GM10248 (cell line): Measurements from ENCODE around the gene TEAD1.

Source experiments
- CTCF ChIA-PET: fragments of 300-600 bp; sonication (Branson Sonifier 250); formaldehyde crosslinking; extraction: SDS; loops from one replicate; lab custom pipeline; 2021; ENCODE audit warnings: antibody characterized with exemption; lab: Yijun Ruan, JAX
- POLR2A ChIA-PET: fragments of 350-650 bp; sonication (Branson Sonifier 250); formaldehyde crosslinking; extraction: SDS; loops from one replicate; lab custom pipeline; 2020; ENCODE audit warnings: antibody characterized with exemption; lab: Yijun Ruan, JAX
- DNase-seq: peaks from one replicate; pipeline ENCODE4 v3.0.0; 2012; ENCODE audit errors: extremely low spot score
- TF ChIP-seq, protein P1 (sequence below): IDR thresholded peaks from 2 replicates; pipeline ENCODE4 v1.5.1; 2012; ENCODE audit warnings: mild to moderate bottlenecking, low read depth; ENCODE audit errors: extremely low read depth, missing control alignments, control extremely low read depth

TEAD1 gene

DNA sequence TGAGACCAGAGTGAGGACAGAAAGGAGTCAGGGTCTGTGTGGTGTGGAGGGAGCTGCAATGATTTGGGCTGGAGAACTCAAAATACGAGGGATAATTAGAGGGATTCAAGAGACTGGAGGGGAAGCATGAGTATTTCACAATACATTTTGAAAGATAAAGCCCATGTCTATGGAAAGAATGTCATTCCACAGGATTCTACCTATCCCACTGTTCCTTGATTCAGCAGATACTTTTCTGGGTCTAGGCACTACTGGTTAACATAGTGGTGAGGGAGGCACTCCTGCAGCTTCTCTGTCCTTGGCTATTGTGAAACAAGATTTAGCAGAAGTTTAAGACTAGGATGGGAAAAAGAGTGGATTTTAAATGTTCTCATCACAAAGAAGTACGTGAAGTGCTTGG, 262.0 kb downstream of the TEAD1 start:
- no peak for DNase-seq
- TF ChIP-seq, protein P1, sequence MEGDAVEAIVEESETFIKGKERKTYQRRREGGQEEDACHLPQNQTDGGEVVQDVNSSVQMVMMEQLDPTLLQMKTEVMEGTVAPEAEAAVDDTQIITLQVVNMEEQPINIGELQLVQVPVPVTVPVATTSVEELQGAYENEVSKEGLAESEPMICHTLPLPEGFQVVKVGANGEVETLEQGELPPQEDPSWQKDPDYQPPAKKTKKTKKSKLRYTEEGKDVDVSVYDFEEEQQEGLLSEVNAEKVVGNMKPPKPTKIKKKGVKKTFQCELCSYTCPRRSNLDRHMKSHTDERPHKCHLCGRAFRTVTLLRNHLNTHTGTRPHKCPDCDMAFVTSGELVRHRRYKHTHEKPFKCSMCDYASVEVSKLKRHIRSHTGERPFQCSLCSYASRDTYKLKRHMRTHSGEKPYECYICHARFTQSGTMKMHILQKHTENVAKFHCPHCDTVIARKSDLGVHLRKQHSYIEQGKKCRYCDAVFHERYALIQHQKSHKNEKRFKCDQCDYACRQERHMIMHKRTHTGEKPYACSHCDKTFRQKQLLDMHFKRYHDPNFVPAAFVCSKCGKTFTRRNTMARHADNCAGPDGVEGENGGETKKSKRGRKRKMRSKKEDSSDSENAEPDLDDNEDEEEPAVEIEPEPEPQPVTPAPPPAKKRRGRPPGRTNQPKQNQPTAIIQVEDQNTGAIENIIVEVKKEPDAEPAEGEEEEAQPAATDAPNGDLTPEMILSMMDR: no peak
- ChIA-PET CTCF (no interaction called here), POLR2A (no interaction called here)

- TF ChIP-seq, protein P1: no peak
- POLR2A ChIA-PET: no interaction called here
- DNase-seq: no peak
- CTCF ChIA-PET: interaction anchor here (1.1 kb wide), 1 partner anchor 42 kb away, joined by 3 read pairs; no protein-coding TSS in a partner anchor
Observed at GRCh38 chr11:12938590-12939247, 264.5 kb downstream of the TEAD1 start.

DNA sequence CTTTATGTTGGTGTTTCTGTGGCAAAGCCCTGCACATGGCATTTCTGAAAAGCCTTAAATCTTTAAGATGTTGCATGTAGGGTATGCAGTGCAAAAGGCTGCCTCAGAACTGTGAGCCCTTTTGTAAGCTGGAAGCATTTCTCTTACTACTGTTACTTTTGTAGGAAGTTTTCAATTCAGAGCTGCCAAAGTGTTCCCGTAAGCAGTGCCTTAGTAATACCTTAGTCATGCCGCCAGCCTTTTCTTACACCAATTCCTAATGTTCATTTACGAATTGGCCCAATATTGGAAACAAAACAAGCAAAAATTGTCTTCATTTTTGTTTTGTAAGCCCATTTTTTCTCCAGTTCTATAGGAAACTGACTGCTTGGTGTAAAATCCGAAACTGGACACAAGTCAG, 267.4 kb downstream of the TEAD1 start:
- CTCF ChIA-PET: interaction anchor here (1.7 kb wide), 1 partner anchor 14 kb away, joined by 3 read pairs; no protein-coding TSS in a partner anchor
- TF ChIP-seq, protein P1: no peak
- no peak for DNase-seq
- POLR2A ChIA-PET: no interaction called here

GRCh38 chr11:12942157-12942556, 267.9 kb downstream of the TEAD1 start:
- DNase-seq: no peak
- TF ChIP-seq, protein P1: no peak
- POLR2A ChIA-PET: no interaction called here
- CTCF ChIA-PET: interaction anchor here (1.7 kb wide), 1 partner anchor 14 kb away, joined by 3 read pairs; no protein-coding TSS in a partner anchor

DNA sequence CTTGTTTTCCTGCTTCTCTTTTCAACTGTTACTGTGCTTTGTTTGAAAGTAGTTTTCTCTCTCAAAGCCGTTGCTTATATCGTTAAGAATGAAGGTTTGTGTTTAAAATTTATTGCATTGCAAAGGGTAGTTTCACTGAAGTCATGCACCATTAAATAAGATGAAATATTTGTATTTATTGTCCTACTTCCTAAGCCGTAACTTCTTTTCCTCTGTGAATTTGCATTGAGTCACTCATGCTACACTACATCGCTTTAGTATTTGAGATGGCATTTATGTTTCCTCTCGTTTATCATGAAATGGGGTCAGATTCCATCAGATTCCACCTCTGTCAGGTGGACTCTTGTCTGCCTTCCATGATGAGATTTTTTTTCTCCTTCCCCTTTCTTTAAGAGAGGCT, 269.1 kb downstream of the TEAD1 start:
- POLR2A ChIA-PET: no interaction called here
- TF ChIP-seq, protein P1: no peak
- CTCF ChIA-PET: interaction anchor here (1.7 kb wide), 1 partner anchor 16 kb away, joined by 3 read pairs; no protein-coding TSS in a partner anchor
- DNase-seq: no peak

GRCh38 chr11:12944889-12945288, 270.7 kb downstream of the TEAD1 start:
- TF ChIP-seq, protein P1: no peak
- DNase-seq: no peak
- CTCF ChIA-PET: interaction anchor here (0.9 kb wide), 1 partner anchor 19 kb away, joined by 3 read pairs; no protein-coding TSS in a partner anchor
- POLR2A ChIA-PET: no interaction called here
